Measurements from ENCODE around the gene PNPLA7. TPM values are rescaled to one million over a fixed set of nuclear protein-coding genes. Genes with fewer than 3 reads are reported as not detected.
"Not testable (repeated sequence)": the region's sequence is repeated elsewhere in the genome, so short reads cannot be mapped to it uniquely, and the experiment has no call there.

PNPLA7 gene
- total RNA-seq, 1 experiment from 2014 or later, result 0.77 TPM

DNA sequence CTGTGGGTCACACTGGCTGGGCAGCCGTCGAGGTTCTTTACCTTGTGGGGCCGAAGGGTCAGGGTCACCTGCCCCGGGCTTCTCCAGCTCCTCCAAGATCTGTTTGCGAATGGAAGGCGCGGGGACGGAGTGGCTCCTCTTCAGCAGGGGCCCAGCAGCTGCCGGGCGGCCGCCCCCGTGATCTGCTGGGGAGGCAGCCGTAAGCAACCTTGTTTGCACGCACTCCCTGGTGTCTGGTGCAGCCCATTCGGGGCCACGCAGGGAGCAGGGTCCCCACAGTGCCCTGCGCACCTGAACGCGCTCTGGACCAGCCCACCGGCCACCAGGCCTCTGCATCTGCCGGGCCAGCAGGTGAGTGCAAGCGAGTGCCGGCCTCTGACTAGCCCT lies 34.9 kb downstream of the PNPLA7 start:
- no peak overlapping the region for H3K27ac ChIP-seq (ENCODE audit: low read length)
- H3K27me3 ChIP-seq (ENCODE audit: low read length), result no peaks in the 10 kb centered on the region
- ChIA-PET CTCF (no interaction called here), POLR2A (ENCODE audit: unreplicated experiment) (no interaction called here)
- no peak overlapping the region for H3K9ac ChIP-seq (ENCODE audit: low read length)
- H3K9me3 ChIP-seq (ENCODE audit: low read length), result no peaks in the 10 kb centered on the region
- no peaks in the 10 kb centered on the region for H3K9me2 ChIP-seq (replicated peaks; ENCODE audit: low read length)
- no peak overlapping the region for H3K4me3 ChIP-seq (ENCODE audit: low read length)
- ATAC-seq (no peak), DNase-seq (no peak)
- no peaks in the 10 kb centered on the region for H3K36me3 ChIP-seq (ENCODE audit: low read depth, low read length)
- TF ChIP-seq EZH2phosphoT487 (IDR thresholded peaks at IDR 0.05; ENCODE audit: borderline replicate concordance, low read length) (no peak), EZH2 (IDR thresholded peaks at IDR 0.05; ENCODE audit: low read length, unreplicated experiment) (no peak), CTCF (conservative IDR thresholded peaks at IDR 0.05; ENCODE audit: low read depth, low read length) (no peak)
- no TSS peak for BruUV-seq (replicated peaks)
- H3K4me2 ChIP-seq (ENCODE audit: low read length), result no peak overlapping the region
- no peak overlapping the region for H2AFZ ChIP-seq (ENCODE audit: low read length)
- no peaks in the 10 kb centered on the region for H4K20me1 ChIP-seq (ENCODE audit: low read length)
- intact Hi-C loops (cut with micrococcal nuclease), result no loop called here
- no peaks in the 10 kb centered on the region for H3K4me1 ChIP-seq (ENCODE audit: insufficient read depth, low read length)
- no peaks in the 10 kb centered on the region for H3F3A ChIP-seq (ENCODE audit: low read length, unreplicated experiment)
- no peaks in the 10 kb centered on the region for H3K79me2 ChIP-seq (ENCODE audit: low read length)

- Histone ChIP-seq H3K79me2 (ENCODE audit: low read length) (no peaks in the 10 kb centered on the region), H3F3A (ENCODE audit: low read length, unreplicated experiment) (no peaks in the 10 kb centered on the region), H2AFZ (ENCODE audit: low read length) (no peak overlapping the region), H3K4me2 (ENCODE audit: low read length) (no peak overlapping the region), H3K9ac (ENCODE audit: low read length) (no peak overlapping the region), H4K20me1 (ENCODE audit: low read length) (no peaks in the 10 kb centered on the region), H3K27ac (ENCODE audit: low read length) (no peak overlapping the region), H3K9me3 (ENCODE audit: low read length) (no peaks in the 10 kb centered on the region), H3K36me3 (ENCODE audit: low read depth, low read length) (no peaks in the 10 kb centered on the region), H3K9me2 (replicated peaks; ENCODE audit: low read length) (no peaks in the 10 kb centered on the region), H3K4me3 (ENCODE audit: low read length) (no peak overlapping the region), H3K27me3 (ENCODE audit: low read length) (no peaks in the 10 kb centered on the region), H3K4me1 (ENCODE audit: insufficient read depth, low read length) (no peaks in the 10 kb centered on the region)
- ChIA-PET POLR2A (ENCODE audit: unreplicated experiment) (no interaction called here), CTCF (no interaction called here)
- no peak for ATAC-seq
- TF ChIP-seq EZH2phosphoT487 (IDR thresholded peaks at IDR 0.05; ENCODE audit: borderline replicate concordance, low read length) (no peak), EZH2 (IDR thresholded peaks at IDR 0.05; ENCODE audit: low read length, unreplicated experiment) (no peak), CTCF (conservative IDR thresholded peaks at IDR 0.05; ENCODE audit: low read depth, low read length) (no peak)
- DNase-seq, result no peak
- BruUV-seq (replicated peaks), result no TSS peak
- intact Hi-C loops (cut with micrococcal nuclease), result no loop called here
These were observed 35.4 kb downstream of the PNPLA7 start for GRCh38 chr9:137514691-137515337.

- H3K4me2 ChIP-seq (ENCODE audit: low read length); H3K36me3 ChIP-seq (ENCODE audit: low read depth, low read length); BruUV-seq (replicated peaks): not testable (repeated sequence)
These were observed 36.2 kb downstream of the PNPLA7 start for GRCh38 chr9:137513801-137514570.

DNA sequence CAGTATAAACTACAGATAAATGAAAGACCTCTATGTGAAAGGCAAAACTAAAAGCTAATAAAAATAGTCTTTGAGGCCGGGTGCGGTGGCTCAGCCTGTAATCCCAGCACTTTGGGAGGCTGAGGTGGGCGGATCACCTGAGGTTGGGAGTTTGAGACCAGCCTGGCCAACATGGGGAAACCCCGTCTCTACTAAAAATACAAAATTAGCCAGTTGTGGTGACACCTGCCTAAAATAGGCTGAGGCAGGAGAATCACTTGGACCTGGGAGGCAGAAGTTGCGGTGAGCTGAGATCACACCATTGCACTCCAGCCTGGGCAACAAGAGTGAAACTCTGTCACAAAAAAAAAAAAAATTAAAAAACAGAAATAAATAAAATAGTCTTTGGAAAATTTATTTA lies 37.1 kb downstream of the PNPLA7 start:
- BruUV-seq (replicated peaks); H2AFZ ChIP-seq (ENCODE audit: low read length); H3F3A ChIP-seq (ENCODE audit: low read length, unreplicated experiment); H3K79me2 ChIP-seq (ENCODE audit: low read length); H3K27me3 ChIP-seq (ENCODE audit: low read length); H3K4me2 ChIP-seq (ENCODE audit: low read length); H3K4me1 ChIP-seq (ENCODE audit: insufficient read depth, low read length); H3K9me3 ChIP-seq (ENCODE audit: low read length); intact Hi-C loops (cut with micrococcal nuclease); POLR2A ChIA-PET (ENCODE audit: unreplicated experiment); H3K4me3 ChIP-seq (ENCODE audit: low read length); H3K27ac ChIP-seq (ENCODE audit: low read length); ATAC-seq; H3K36me3 ChIP-seq (ENCODE audit: low read depth, low read length); H4K20me1 ChIP-seq (ENCODE audit: low read length); H3K9me2 ChIP-seq (replicated peaks; ENCODE audit: low read length); H3K9ac ChIP-seq (ENCODE audit: low read length); DNase-seq: not testable (repeated sequence)
- CTCF ChIA-PET, result interaction anchor here (0.7 kb wide), 1 partner anchor 31 kb away, joined by 5 read pairs; no protein-coding TSS in a partner anchor

More at GRCh38 chr9:137513801-137514570, 36.2 kb downstream of the PNPLA7 start:
- ATAC-seq; H3K27me3 ChIP-seq (ENCODE audit: low read length); H3K4me3 ChIP-seq (ENCODE audit: low read length); intact Hi-C loops (cut with micrococcal nuclease); DNase-seq; CTCF ChIA-PET; H3K9me2 ChIP-seq (replicated peaks; ENCODE audit: low read length); H3K4me1 ChIP-seq (ENCODE audit: insufficient read depth, low read length); H3K9me3 ChIP-seq (ENCODE audit: low read length); H3K79me2 ChIP-seq (ENCODE audit: low read length); H3F3A ChIP-seq (ENCODE audit: low read length, unreplicated experiment); H2AFZ ChIP-seq (ENCODE audit: low read length); H3K27ac ChIP-seq (ENCODE audit: low read length); H4K20me1 ChIP-seq (ENCODE audit: low read length); POLR2A ChIA-PET (ENCODE audit: unreplicated experiment); H3K9ac ChIP-seq (ENCODE audit: low read length): not testable (repeated sequence)
